AG09309 (cell line): ENCODE data around the gene STAB1.

Experiments used
- DNase-seq: peaks from one replicate; pipeline ENCODE4 v3.0.0-alpha.2; 2010; ENCODE audit warnings: low read depth
- H3K4me3 ChIP-seq: 2 replicates; pipeline ENCODE4 v1.5.1; 2011; ENCODE audit warnings: mild to moderate bottlenecking, low read depth, low read length, moderate library complexity; ENCODE audit not compliant: control insufficient read depth
- TF ChIP-seq, protein P1 (sequence below): IDR thresholded peaks from 2 replicates; pipeline ENCODE4 v1.5.1; 2011; ENCODE audit warnings: mild to moderate bottlenecking, low read depth, low read length, inconsistent platforms; ENCODE audit not compliant: insufficient read depth, control insufficient read depth; ENCODE audit errors: missing control alignments

The STAB1 gene

DNA sequence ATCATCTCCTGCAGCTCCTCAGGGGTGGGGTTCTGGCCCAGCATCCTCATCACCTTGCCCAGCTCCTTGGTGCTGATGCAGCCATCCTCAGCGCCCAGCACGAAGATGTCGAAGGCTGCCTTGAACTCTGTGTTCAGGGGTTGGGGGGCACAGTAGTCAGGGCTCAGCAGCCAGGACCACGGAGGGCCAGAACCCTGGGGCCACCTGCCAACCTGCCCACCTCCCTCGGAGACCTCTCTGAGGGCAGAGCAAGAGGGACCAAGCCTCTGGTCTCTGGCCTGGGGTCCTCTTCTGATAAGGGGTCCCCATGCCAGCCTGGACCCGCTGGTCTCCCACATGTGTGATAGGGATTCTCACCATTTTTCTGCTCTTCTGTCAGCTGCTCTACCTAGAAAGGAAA, 43.0 kb upstream of the STAB1 start:
- TF ChIP-seq, protein P1, sequence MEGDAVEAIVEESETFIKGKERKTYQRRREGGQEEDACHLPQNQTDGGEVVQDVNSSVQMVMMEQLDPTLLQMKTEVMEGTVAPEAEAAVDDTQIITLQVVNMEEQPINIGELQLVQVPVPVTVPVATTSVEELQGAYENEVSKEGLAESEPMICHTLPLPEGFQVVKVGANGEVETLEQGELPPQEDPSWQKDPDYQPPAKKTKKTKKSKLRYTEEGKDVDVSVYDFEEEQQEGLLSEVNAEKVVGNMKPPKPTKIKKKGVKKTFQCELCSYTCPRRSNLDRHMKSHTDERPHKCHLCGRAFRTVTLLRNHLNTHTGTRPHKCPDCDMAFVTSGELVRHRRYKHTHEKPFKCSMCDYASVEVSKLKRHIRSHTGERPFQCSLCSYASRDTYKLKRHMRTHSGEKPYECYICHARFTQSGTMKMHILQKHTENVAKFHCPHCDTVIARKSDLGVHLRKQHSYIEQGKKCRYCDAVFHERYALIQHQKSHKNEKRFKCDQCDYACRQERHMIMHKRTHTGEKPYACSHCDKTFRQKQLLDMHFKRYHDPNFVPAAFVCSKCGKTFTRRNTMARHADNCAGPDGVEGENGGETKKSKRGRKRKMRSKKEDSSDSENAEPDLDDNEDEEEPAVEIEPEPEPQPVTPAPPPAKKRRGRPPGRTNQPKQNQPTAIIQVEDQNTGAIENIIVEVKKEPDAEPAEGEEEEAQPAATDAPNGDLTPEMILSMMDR, result no peak
- DNase-seq, result no peak
- no peak overlapping the region for H3K4me3 ChIP-seq

DNA sequence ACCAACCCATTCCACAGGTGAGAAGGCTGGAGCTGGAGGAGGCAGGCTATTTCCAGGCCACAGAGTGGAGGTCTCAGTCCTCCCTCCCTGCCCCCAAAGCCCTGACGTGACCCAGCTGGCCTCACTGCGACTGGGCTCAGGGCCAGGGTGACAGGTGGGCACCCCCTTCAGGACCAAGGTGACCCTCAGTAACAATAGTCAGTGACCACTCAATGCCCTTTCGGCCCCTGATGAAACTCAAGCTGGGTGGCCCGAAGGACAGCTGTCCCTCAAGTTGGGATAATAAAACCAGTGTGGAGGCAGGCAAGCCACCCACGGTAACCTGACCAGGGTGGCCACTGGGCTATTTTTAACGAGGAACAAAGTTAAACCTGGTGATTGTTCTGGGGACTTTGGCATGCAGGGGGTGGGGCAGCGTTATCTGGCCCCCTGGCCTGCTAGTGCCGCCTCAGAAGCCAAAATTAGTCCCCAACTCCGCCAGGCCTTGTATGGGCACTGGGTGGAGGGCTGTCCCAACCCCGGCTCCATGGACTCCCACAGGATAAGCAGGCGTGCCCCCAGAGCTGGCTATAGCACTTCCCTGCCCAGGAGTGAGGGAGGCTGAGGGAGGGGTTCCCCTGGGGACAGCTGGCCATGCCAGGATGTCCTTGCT, 42.4 kb upstream of the STAB1 start:
- no peak for DNase-seq
- H3K4me3 ChIP-seq, result no peak overlapping the region
- TF ChIP-seq, protein P1, result no peak

DNA sequence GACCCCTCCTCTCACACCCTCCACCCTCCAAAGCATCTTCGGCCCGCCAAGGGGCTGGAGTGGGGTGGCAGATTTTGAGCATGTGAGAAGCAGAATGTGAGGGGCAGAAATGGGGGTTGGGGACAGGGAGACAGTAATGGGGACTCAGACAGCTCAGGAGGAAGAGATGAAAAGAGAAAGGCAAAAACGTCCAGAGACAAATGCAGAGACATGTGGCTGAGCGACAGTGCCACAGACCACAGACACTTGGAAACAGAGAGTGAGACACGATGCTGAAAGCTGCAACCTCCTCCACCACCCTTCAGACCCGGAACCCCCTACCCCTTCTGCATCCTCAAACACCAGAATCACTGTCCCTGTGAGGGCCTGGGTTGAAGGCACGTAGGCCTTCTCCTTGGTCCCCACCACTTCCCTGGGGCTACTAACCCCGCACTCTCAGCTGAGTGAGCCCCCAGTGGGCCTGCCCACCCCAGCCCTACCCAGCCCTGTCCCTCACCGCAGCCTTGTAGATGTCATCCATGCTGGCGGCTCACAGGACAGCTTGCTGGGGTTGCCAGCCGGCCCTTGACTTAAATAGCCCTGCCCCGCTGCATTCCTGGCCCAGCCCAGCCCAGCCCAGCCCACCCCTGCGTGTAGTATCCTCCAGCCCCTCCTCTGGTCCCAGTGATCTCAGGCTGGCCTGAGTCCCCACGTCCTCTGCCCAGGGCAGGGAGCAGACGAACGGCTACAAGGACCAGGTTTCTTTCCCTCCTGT, 41.5 kb upstream of the STAB1 start, which contains the start of gene TNNC1:
Gene TNNC1 (minus strand): TSS at position 546 of the 754 bp plus-strand sequence. CDS start 26 bp downstream, at position 520.
- TF ChIP-seq, protein P1, result no peak
- H3K4me3 ChIP-seq, result peak within 1 kb of the TSS; percentile 95; the same call in 1 of the 2 replicates
- DNase-seq, result no peak

DNA sequence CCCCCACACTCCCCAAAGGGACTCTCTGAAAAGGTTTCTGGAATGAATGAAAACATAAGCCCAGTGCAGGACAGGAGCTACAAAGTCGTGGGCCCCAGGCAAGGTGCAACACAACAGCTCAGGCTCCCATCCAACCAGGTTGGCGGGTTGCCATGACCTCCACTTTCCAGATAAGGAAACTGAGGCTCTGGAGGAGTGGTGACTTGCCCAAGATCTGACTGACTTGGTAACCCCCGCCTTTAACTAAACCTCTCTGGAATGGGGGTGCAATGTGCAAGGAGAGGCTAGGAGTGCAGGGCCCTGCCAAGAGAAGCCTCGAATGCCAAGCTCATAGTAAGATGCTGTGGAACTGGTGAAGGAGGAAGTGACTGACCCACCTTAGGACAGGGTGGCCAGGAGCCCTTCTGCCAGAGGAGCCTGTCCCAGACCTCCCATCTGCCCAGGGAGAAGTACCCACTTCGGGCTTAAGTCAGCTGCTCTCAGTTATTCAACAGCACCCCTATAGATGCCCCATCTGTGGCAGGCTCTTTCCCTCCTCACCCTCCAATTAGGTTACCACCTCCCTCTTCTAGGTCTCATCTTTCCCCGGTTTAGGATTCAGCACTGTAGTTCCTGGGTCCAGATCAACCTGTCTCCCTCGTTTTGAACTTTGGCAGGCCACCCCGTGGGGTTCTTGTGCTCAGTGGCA, 40.7 kb upstream of the STAB1 start:
- TF ChIP-seq, protein P1, result no peak
- no peak overlapping the region; the same call in 1 of the 2 replicates for H3K4me3 ChIP-seq
- DNase-seq, result no peak

DNA sequence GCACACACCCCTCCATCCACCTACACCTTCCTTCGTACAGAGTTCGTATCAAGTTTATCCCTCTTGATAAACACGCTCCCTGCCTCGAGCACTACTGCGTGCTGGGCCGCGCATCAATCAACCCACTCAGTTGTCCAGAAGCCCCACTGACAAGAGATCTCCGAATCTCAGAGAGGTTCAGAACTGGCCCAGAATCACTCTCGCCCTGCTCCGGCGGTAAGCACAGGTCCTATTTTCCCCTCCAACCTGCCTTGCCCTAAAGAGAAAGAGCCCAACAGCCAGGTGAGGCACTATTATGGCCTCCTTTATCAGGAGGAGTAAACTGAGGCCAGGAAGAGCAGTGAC, 40.2 kb upstream of the STAB1 start:
- H3K4me3 ChIP-seq, result peak overlapping the region; percentile 95
- no peak for DNase-seq
- TF ChIP-seq, protein P1, result no peak

DNA sequence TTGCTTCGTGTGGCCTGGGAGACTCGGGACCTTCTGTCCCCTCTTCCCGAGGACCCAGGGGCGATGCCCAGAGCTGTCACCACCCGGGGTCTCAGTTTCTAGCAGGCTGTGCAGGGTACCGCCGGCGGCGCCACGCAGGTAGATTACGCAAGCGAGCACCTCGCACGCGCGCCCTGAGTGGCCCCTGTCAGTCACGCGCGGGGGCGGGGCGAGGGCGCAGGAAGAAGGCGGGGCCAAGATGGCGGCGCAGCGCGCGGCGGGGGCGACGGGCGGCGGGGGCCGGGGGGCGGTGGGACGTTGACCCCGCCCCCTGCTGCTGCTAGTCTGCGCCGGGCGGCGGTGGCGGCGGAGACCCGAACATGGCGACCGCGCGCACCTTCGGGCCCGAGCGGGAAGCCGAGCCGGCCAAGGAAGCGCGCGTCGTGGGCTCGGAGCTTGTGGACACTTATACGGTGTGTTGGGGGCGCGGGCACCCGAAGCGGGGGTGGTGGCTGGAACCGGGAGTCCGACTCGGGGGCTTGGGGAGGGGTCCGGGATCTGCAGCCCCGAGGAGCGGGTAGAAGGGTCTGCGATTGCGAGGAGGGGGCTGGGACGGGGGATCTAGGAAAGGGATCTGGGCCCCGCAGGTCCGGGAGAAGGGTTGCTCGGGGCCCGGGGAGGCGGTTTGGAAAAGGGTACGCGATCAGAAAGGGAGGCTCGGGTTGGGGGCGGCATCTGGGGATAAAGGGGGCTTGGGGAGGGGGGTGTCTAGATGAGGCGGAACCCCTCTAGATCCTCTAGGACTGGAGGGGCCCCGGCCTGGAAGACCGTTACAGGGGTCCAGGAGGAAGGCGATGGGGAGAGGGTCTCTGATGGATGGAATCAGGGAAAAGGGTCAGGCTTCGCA, 39.6 kb upstream of the STAB1 start, which contains the start of gene NISCH:
Gene NISCH (plus strand): TSS at position 322 of the 886 bp plus-strand sequence. CDS start 38 bp downstream, at position 360.
- no peak for DNase-seq
- TF ChIP-seq, protein P1, result no peak
- H3K4me3 ChIP-seq, result peak within 1 kb of the TSS; percentile 95
